RWPE2 (cell line): Measurements from ENCODE around the gene PERCC1.

ENCODE experiments used
- ATAC-seq: fragments of 200-7000 bp; cut with Tn5 transposase; 3 replicates; pipeline ENCODE4 v1.9.1; 2021; ENCODE audit warnings: low read depth
- DNase-seq: peaks from one replicate; pipeline ENCODE4 v3.0.0-alpha.2; 2020; ENCODE audit warnings: low spot score
- H3K27ac ChIP-seq: fragments of 450-650 bp; 2 replicates; pipeline ENCODE4 v1.5.1; 2017; ENCODE audit warnings: mild to moderate bottlenecking; ENCODE audit not compliant: poor library complexity, severe bottlenecking
- H3K27me3 ChIP-seq: fragments of 250-450 bp; sonication (Bioruptor Pico); 2 replicates; pipeline ENCODE4 v1.5.1; 2021; ENCODE audit warnings: mild to moderate bottlenecking, moderate library complexity; ENCODE audit not compliant: insufficient read depth, poor library complexity, severe bottlenecking
- H3K36me3 ChIP-seq: fragments of 250-450 bp; sonication (Bioruptor Pico); 2 replicates; pipeline ENCODE4 v1.5.1; 2020; ENCODE audit warnings: low read depth, mild to moderate bottlenecking, moderate library complexity
- H3K4me1 ChIP-seq: fragments of 250-450 bp; sonication (Bioruptor Pico); 2 replicates; pipeline ENCODE4 v1.5.1; 2021; ENCODE audit warnings: mild to moderate bottlenecking, moderate library complexity; ENCODE audit not compliant: insufficient read depth, poor library complexity, severe bottlenecking
- H3K4me3 ChIP-seq: fragments of 250-450 bp; sonication (Bioruptor Pico); 2 replicates; pipeline ENCODE4 v1.5.1; 2021; ENCODE audit warnings: mild to moderate bottlenecking, moderate library complexity; ENCODE audit not compliant: severe bottlenecking
- H3K9me3 ChIP-seq: fragments of 250-450 bp; sonication (Bioruptor Pico); 2 replicates; pipeline ENCODE4 v1.5.1; 2021; ENCODE audit warnings: mild to moderate bottlenecking, moderate library complexity; ENCODE audit not compliant: severe bottlenecking
- CTCF ChIP-seq: fragments of 450-650 bp; IDR thresholded peaks from one replicate; pipeline ENCODE4 v1.5.1; 2017; ENCODE audit warnings: mild to moderate bottlenecking, moderate library complexity; ENCODE audit not compliant: poor library complexity, severe bottlenecking

Gene PERCC1

GRCh38 chr16:1430759-1431496 is at the start of gene PERCC1:
PERCC1 (plus strand) TSS chr16:1431078; CDS start chr16:1432594, 1,516 bp downstream.
- DNase-seq = no peak
- no peak for TF ChIP-seq CTCF
- Histone ChIP-seq H3K4me1 (no peaks in the 10 kb centered on the region), H3K4me3 (no peak within 1 kb of the TSS), H3K27me3 (no peaks in the 10 kb centered on the region), H3K27ac (no peak within 1 kb of the TSS), H3K9me3 (no peaks in the 10 kb centered on the region), H3K36me3 (no peaks in the 10 kb centered on the region)
- no peak for ATAC-seq

GRCh38 chr16:1381612-1382406 is 49.1 kb upstream of the PERCC1 start:
- ATAC-seq = no peak
- Histone ChIP-seq H3K27ac (no peak overlapping the region), H3K27me3 (no peaks in the 10 kb centered on the region), H3K4me3 (no peak overlapping the region), H3K9me3 (no peaks in the 10 kb centered on the region), H3K4me1 (no peaks in the 10 kb centered on the region), H3K36me3 (no peaks in the 10 kb centered on the region)
- no peak for TF ChIP-seq CTCF
- DNase-seq = no peak

GRCh38 chr16:1383556-1383955 is 47.3 kb upstream of the PERCC1 start:
- no peak for TF ChIP-seq CTCF
- no peak for ATAC-seq

GRCh38 chr16:1385232-1385631 is 45.6 kb upstream of the PERCC1 start:
- TF ChIP-seq CTCF = no peak
- DNase-seq (peak; percentile 71), ATAC-seq (no peak)
- Histone ChIP-seq H3K27me3 (no peaks in the 10 kb centered on the region), H3K9me3 (no peaks in the 10 kb centered on the region), H3K4me1 (no peaks in the 10 kb centered on the region), H3K36me3 (no peaks in the 10 kb centered on the region), H3K27ac (no peak overlapping the region), H3K4me3 (no peak overlapping the region)

More at GRCh38 chr16:1383556-1383955, 47.3 kb upstream of the PERCC1 start:
- no peak for DNase-seq
- Histone ChIP-seq H3K9me3 (no peaks in the 10 kb centered on the region), H3K4me3 (no peak overlapping the region), H3K4me1 (no peaks in the 10 kb centered on the region), H3K36me3 (no peaks in the 10 kb centered on the region), H3K27me3 (no peaks in the 10 kb centered on the region), H3K27ac (no peak overlapping the region)

- Histone ChIP-seq H3K4me1 (no peaks in the 10 kb centered on the region), H3K9me3 (no peaks in the 10 kb centered on the region), H3K36me3 (no peaks in the 10 kb centered on the region), H3K27ac (no peak overlapping the region), H3K4me3 (no peak overlapping the region), H3K27me3 (no peaks in the 10 kb centered on the region)
- no peak for TF ChIP-seq CTCF
- ATAC-seq = no peak
- no peak for DNase-seq
Measured at GRCh38 chr16:1387331-1387730, 43.5 kb upstream of the PERCC1 start.
